A673 (cell line): ENCODE results near the gene CPEB1.

Source experiments
- EZH2 ChIP-seq: fragments of 200-600 bp; sonication (generic); IDR thresholded peaks from 2 replicates; pipeline ENCODE4 v1.6.1; 2017; ENCODE audit warnings: borderline replicate concordance, low read depth, mild to moderate bottlenecking, mixed read lengths, antibody characterized with exemption, low read length; ENCODE audit not compliant: poor library complexity, severe bottlenecking
- TF ChIP-seq, protein P1 (sequence below): fragments of 300-800, 200-600 bp; sonication (generic); conservative IDR thresholded peaks from 2 replicates; pipeline ENCODE4 v1.5.1; 2017; ENCODE audit warnings: low read depth, mild to moderate bottlenecking, antibody characterized with exemption, low read length, moderate library complexity, mixed read lengths

DNA sequence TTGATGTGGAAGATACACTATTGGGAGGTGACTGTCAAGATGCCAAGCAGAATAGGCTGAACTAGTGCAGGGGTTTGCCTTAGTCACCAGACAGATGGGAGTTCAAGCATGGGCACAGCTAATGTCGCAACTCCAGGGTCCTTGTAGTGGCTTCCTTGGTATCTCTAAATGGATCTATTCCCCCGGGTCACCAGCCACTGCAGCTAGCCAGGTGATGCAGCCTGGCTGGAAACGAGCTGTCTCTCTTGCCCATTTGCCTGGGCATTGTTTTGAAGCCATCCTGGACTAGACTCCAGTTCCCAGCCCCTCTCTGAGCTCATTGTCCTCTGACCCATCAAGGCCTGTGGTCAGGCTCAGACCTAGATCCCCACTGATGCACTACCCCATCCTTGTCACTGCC, 8.4 kb upstream of the CPEB1 start:
- TF ChIP-seq, protein P1, sequence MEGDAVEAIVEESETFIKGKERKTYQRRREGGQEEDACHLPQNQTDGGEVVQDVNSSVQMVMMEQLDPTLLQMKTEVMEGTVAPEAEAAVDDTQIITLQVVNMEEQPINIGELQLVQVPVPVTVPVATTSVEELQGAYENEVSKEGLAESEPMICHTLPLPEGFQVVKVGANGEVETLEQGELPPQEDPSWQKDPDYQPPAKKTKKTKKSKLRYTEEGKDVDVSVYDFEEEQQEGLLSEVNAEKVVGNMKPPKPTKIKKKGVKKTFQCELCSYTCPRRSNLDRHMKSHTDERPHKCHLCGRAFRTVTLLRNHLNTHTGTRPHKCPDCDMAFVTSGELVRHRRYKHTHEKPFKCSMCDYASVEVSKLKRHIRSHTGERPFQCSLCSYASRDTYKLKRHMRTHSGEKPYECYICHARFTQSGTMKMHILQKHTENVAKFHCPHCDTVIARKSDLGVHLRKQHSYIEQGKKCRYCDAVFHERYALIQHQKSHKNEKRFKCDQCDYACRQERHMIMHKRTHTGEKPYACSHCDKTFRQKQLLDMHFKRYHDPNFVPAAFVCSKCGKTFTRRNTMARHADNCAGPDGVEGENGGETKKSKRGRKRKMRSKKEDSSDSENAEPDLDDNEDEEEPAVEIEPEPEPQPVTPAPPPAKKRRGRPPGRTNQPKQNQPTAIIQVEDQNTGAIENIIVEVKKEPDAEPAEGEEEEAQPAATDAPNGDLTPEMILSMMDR = no peak
- TF ChIP-seq EZH2 = no peak
